KOPT-K1 (cell line): ENCODE results near the gene PIN4.
"Not testable (repeated sequence)": the region's sequence is repeated elsewhere in the genome, so short reads cannot be mapped to it uniquely, and the experiment has no call there.

Experiments
- H3K27ac ChIP-seq: fragments of 200-600 bp; sonication (generic); 2 replicates; pipeline ENCODE4 v1.5.1; 2016; ENCODE audit warnings: antibody characterized with exemption, mild to moderate bottlenecking, low read depth, low read length; ENCODE audit not compliant: poor library complexity, severe bottlenecking
- H3K36me3 ChIP-seq: fragments of 200-600 bp; sonication (generic); 2 replicates; pipeline ENCODE4 v1.5.1; 2017; ENCODE audit warnings: antibody characterized with exemption, mild to moderate bottlenecking, low read length, moderate library complexity; ENCODE audit not compliant: insufficient read depth
- H3K9me3 ChIP-seq: fragments of 200-600 bp; sonication (generic); 2 replicates; pipeline ENCODE4 v1.5.1; 2017; ENCODE audit warnings: antibody characterized with exemption, low read length, mild to moderate bottlenecking; ENCODE audit not compliant: insufficient read depth, poor library complexity, severe bottlenecking

PIN4 gene

GRCh38 chrX:72169008-72169728 is 12.4 kb upstream of the PIN4 start:
- Histone ChIP-seq H3K27ac (peak overlapping the region; percentile 35), H3K9me3 (no peaks in the 10 kb centered on the region), H3K36me3 (no peaks in the 10 kb centered on the region)

- not testable (repeated sequence) for H3K36me3 ChIP-seq, H3K27ac ChIP-seq, H3K9me3 ChIP-seq
Observed at GRCh38 chrX:72176289-72176688, 5.3 kb upstream of the PIN4 start.

GRCh38 chrX:72176981-72177380 is 4.6 kb upstream of the PIN4 start:
- Histone ChIP-seq H3K36me3 (no peaks in the 10 kb centered on the region), H3K9me3 (no peaks in the 10 kb centered on the region), H3K27ac (no peak overlapping the region)

- no peaks in the 10 kb centered on the region; the same call in 1 of the 2 replicates for H3K36me3 ChIP-seq
- peak overlapping the region; percentile 88 for H3K27ac ChIP-seq
- no peaks in the 10 kb centered on the region for H3K9me3 ChIP-seq
Observed at GRCh38 chrX:72180539-72180938, 1.0 kb upstream of the PIN4 start.

- Histone ChIP-seq H3K9me3 (no peaks in the 10 kb centered on the region), H3K27ac (no peak overlapping the region)
Observed at GRCh38 chrX:72182924-72183323, 1.4 kb downstream of the PIN4 start.

GRCh38 chrX:72201836-72202536 is 20.4 kb downstream of the PIN4 start:
- no peak overlapping the region for H3K27ac ChIP-seq
- no peaks in the 10 kb centered on the region for H3K9me3 ChIP-seq
- H3K36me3 ChIP-seq: peaks cover 78% of the 10 kb centered on the region

More at GRCh38 chrX:72182924-72183323, 1.4 kb downstream of the PIN4 start:
- H3K36me3 ChIP-seq: no peaks in the 10 kb centered on the region; the same call in 1 of the 2 replicates

GRCh38 chrX:72202792-72203401 is 21.3 kb downstream of the PIN4 start:
- Histone ChIP-seq H3K27ac (no peak overlapping the region), H3K9me3 (no peaks in the 10 kb centered on the region), H3K36me3 (peaks cover 78% of the 10 kb centered on the region)

GRCh38 chrX:72203421-72203820 is 21.9 kb downstream of the PIN4 start:
- no peaks in the 10 kb centered on the region for H3K9me3 ChIP-seq
- H3K36me3 ChIP-seq: peaks cover 82% of the 10 kb centered on the region
- H3K27ac ChIP-seq: no peak overlapping the region

- no peaks in the 10 kb centered on the region for H3K9me3 ChIP-seq
- peaks cover 89% of the 10 kb centered on the region for H3K36me3 ChIP-seq
- H3K27ac ChIP-seq: no peak overlapping the region
Observed at GRCh38 chrX:72205706-72206105, 24.1 kb downstream of the PIN4 start.

- Histone ChIP-seq H3K9me3 (no peaks in the 10 kb centered on the region), H3K36me3 (peaks cover 72% of the 10 kb centered on the region), H3K27ac (no peak overlapping the region)
Observed at GRCh38 chrX:72207366-72207765, 25.8 kb downstream of the PIN4 start.

- Histone ChIP-seq H3K36me3 (peaks cover 66% of the 10 kb centered on the region), H3K27ac (no peak overlapping the region), H3K9me3 (no peaks in the 10 kb centered on the region)
Observed at GRCh38 chrX:72208126-72208800, 26.7 kb downstream of the PIN4 start.

- no peaks in the 10 kb centered on the region for H3K9me3 ChIP-seq
- peaks cover 8% of the 10 kb centered on the region; the same call in 1 of the 2 replicates for H3K36me3 ChIP-seq
- no peak overlapping the region for H3K27ac ChIP-seq
Observed at GRCh38 chrX:72216973-72217372, 35.4 kb downstream of the PIN4 start.

- not testable (repeated sequence) for H3K27ac ChIP-seq, H3K9me3 ChIP-seq
- peaks cover 15% of the 10 kb centered on the region; the same call in 1 of the 2 replicates for H3K36me3 ChIP-seq
Observed at GRCh38 chrX:72220375-72220774, 38.8 kb downstream of the PIN4 start.

GRCh38 chrX:72230290-72230689 is 48.7 kb downstream of the PIN4 start:
- H3K9me3 ChIP-seq: no peaks in the 10 kb centered on the region
- H3K36me3 ChIP-seq: peaks cover 58% of the 10 kb centered on the region
- no peak overlapping the region for H3K27ac ChIP-seq

GRCh38 chrX:72236841-72237240 is 55.3 kb downstream of the PIN4 start:
- Histone ChIP-seq H3K27ac (peak overlapping the region; percentile 78), H3K9me3 (no peaks in the 10 kb centered on the region), H3K36me3 (peaks cover 37% of the 10 kb centered on the region)
